ENCODE data around the gene AADACL3. TPM values are rescaled to one million over a fixed set of nuclear protein-coding genes. Genes with fewer than 3 reads are reported as not detected.

The AADACL3 gene
- total RNA-seq, 4 donors from 2014 or later, result not detected

DNA sequence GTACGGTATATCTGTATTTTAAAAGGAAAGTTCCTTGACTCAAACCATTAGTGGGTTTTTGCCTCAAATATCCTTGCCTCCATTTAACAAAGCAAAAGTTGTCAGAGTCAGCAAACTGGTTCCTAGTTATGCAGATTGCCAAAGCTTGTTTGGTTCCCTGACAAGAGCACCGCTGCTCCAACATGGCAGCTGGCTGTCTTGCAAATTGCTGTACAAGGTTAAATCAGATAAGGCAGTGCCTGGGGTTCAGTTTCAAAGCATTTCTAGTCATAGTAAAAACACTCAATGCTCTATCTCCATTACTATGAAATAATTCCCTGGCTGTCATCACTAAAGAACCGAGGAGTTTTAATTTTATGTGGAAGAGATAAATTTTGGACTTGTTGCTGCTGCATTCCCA is 18.7 kb downstream of the AADACL3 start:
- TF ChIP-seq CTCF (IDR thresholded peaks at IDR 0.05) (no peak), POLR2A (IDR thresholded peaks at IDR 0.05) (no peak)
- Histone ChIP-seq H3K9me3 (no peaks in the 10 kb centered on the region), H3K27ac (no peak overlapping the region), H3K4me1 (no peaks in the 10 kb centered on the region), H3K36me3 (no peaks in the 10 kb centered on the region), H3K27me3 (no peaks in the 10 kb centered on the region), H3K4me3 (no peak overlapping the region)
- DNase-seq, result no peak
- intact Hi-C loops (cut with DNase I; ENCODE audit: low total_unique reads), result no loop called here

DNA sequence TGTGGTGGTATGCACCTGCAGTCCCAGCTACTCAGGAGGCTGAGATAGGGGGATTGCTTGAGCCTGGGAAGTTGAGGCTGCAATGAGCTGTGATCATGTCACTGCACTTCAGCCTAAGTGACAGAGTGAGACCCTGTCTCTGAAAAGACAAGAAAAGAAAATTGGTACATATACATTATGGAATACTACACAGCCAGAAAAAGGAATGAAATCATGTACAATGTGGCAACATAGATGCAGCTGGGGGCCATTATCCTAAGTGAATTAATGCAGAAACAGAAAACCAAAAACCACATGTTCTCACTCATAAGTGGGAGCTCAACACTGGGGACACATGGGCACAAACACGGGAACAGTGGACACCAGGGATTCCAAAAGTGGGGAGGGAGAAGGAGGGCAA is 23.0 kb downstream of the AADACL3 start:
- no peaks in the 10 kb centered on the region for H3K27me3 ChIP-seq
- TF ChIP-seq POLR2A (IDR thresholded peaks at IDR 0.05), result no peak
- TF ChIP-seq CTCF (IDR thresholded peaks at IDR 0.05), result no peak
- no peaks in the 10 kb centered on the region for H3K9me3 ChIP-seq
- H3K4me3 ChIP-seq, result no peak overlapping the region
- intact Hi-C loops (cut with DNase I; ENCODE audit: low total_unique reads), result no loop called here
- no peaks in the 10 kb centered on the region for H3K36me3 ChIP-seq
- H3K27ac ChIP-seq, result no peak overlapping the region
- no peak for DNase-seq
- H3K4me1 ChIP-seq, result no peaks in the 10 kb centered on the region

DNA sequence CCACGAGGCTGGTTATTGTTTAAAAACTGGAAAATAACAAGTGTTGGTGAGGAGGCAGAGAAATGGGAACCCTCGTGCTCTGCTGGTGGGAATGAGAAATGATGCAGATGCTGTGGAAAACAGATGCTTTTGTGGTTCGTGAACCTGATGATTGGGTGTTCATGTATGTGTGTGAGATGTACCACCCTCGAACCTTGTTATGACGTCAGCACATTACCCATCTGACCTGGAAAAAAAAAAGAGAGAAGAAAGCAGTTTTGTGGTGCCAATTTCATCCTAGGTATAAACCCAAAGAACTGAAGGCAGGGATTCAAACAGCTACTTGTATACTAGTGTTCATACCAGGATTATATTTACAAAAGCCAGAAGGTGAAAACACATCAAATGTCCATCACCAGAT is 23.7 kb downstream of the AADACL3 start:
- Histone ChIP-seq H3K27me3 (no peaks in the 10 kb centered on the region), H3K4me3 (no peak overlapping the region), H3K4me1 (no peaks in the 10 kb centered on the region), H3K36me3 (no peaks in the 10 kb centered on the region), H3K9me3 (no peaks in the 10 kb centered on the region), H3K27ac (no peak overlapping the region)
- intact Hi-C loops (cut with DNase I; ENCODE audit: low total_unique reads), result no loop called here
- no peak for TF ChIP-seq POLR2A (IDR thresholded peaks at IDR 0.05)
- TF ChIP-seq CTCF (IDR thresholded peaks at IDR 0.05), result no peak
- DNase-seq, result no peak

DNA sequence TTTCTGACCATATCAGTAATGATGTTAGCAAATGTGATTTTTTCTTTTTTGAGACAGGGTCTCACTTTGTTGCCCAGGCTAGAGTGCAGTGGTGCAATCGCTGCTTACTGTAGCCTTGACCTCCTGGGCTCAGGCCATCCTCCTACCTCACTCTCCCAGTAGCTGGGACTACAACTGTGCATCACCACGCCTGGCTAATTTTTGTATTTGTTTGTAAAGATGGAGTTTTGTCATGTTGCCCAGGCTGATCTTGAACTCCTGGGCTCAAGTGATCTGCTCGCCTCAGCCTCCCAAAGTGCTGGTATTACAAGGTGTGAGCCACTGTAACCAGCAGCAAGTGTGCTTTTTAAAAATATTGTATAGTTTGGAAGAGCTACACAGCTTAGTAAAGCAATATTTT is 26.0 kb downstream of the AADACL3 start:
- H3K36me3 ChIP-seq, result no peaks in the 10 kb centered on the region

More for the DNA sequence above, 26.0 kb downstream of the AADACL3 start:
- H3K9me3 ChIP-seq, result no peaks in the 10 kb centered on the region
- H3K27me3 ChIP-seq, result no peaks in the 10 kb centered on the region
- intact Hi-C loops (cut with DNase I; ENCODE audit: low total_unique reads), result no loop called here
- H3K4me3 ChIP-seq, result no peak overlapping the region
- no peak for DNase-seq
- TF ChIP-seq POLR2A (IDR thresholded peaks at IDR 0.05), result no peak
- no peak for TF ChIP-seq CTCF (IDR thresholded peaks at IDR 0.05)
- no peaks in the 10 kb centered on the region for H3K4me1 ChIP-seq
- no peak overlapping the region for H3K27ac ChIP-seq

Data from uterus (tissue), 4 donors.